GM06990 (cell line): ENCODE measurements around the gene CXCR3.
"Not testable (repeated sequence)": the region's sequence is repeated elsewhere in the genome, so short reads cannot be mapped to it uniquely, and the experiment has no call there.

ENCODE experiments used
- DNase-seq: peaks from one replicate; pipeline ENCODE4 v3.0.0-alpha.2; 2011; ENCODE audit not compliant: insufficient read length; ENCODE audit errors: extremely low read depth
- H3K27me3 ChIP-seq: replicated peaks from 2 replicates; pipeline ENCODE4 v1.6.0; 2011; ENCODE audit warnings: low read length; ENCODE audit not compliant: control insufficient read depth, insufficient read depth
- H3K36me3 ChIP-seq: 2 replicates; pipeline ENCODE4 v1.5.1; 2011; ENCODE audit warnings: low read length; ENCODE audit not compliant: control insufficient read depth, insufficient read depth
- H3K4me3 ChIP-seq: replicated peaks from 2 replicates; pipeline ENCODE4 v1.5.1; 2011; ENCODE audit warnings: low read depth, mild to moderate bottlenecking, control low read depth, low read length
- CTCF ChIP-seq: IDR thresholded peaks from 2 replicates; pipeline ENCODE4 v1.5.1; 2011; ENCODE audit warnings: low read length, control low read depth, mild to moderate bottlenecking, inconsistent platforms; ENCODE audit not compliant: insufficient read depth, poor library complexity, severe bottlenecking

CXCR3 gene

DNA sequence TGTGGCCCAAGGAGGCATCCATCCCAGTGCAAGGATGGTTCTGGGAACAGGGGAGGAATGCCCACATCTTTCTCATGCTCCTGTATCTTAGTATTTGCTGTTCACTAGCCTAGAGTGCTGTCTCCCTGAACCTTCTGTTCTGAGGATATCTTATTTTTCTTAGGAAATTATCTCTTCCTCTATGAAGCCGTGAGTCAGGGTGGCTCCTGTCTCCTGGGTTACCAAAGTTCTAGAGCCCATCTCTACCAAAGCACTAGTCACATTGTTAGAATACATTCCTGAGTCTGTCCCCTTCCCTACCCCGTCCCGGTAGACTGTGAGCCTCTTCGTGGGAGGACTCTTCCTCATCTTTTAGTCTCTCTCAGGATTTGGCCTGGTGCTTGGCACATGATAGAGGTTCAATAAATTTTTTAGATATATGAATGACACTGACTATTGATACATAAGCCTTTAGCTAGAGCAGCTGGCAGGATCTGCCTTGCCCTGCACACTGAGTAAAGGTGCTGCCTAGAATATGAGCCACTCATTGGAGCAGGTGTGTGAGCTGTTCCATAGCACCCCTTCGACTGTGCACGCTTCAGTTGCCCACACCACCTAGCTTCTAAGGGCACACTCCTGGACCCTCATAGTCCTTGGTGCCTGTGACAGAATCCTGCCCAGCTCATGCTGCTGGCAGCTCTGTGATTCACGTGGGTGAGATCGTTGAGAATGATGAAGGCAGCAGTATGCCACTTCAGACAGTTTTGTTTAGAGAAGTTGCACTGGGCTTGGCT is 13.3 kb downstream of the CXCR3 start:
- Histone ChIP-seq H3K36me3 (peaks cover 2% of the 10 kb centered on the region), H3K4me3 (no peak overlapping the region), H3K27me3 (no peaks in the 10 kb centered on the region)
- no peak for DNase-seq
- no peak for TF ChIP-seq CTCF

DNA sequence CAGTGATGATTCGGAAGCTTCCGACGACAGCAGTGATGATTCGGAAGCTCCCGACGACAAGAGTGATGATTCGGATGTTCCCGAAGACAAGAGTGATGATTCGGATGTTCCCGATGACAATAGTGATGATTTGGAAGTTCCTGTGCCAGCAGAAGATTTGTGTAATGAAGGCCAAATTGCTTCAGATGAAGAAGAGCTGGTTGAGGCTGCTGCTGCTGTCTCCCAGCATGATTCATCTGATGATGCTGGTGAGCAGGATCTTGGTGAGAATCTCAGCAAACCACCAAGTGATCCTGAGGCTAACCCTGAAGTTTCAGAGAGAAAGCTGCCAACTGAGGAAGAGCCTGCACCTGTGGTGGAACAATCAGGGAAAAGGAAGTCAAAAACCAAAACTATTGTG is 14.2 kb downstream of the CXCR3 start:
- no peak for DNase-seq
- no peaks in the 10 kb centered on the region for H3K27me3 ChIP-seq
- TF ChIP-seq CTCF = no peak
- peaks cover 2% of the 10 kb centered on the region for H3K36me3 ChIP-seq
- H3K4me3 ChIP-seq = no peak overlapping the region

DNA sequence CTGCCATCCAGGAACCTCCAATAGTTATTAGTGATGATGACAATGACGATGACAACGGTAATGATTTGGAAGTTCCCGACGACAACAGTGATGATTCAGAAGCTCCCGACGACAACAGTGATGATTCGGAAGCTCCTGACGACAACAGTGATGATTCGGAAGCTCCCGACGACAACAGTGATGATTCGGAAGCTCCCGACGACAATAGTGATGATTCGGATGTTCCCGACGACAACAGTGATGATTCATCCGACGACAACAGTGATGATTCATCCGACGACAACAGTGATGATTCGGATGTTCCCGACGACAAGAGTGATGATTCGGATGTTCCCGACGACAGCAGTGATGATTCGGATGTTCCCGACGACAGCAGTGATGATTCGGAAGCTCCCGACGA is 14.7 kb downstream of the CXCR3 start:
- peaks cover 2% of the 10 kb centered on the region for H3K36me3 ChIP-seq
- no peaks in the 10 kb centered on the region for H3K27me3 ChIP-seq
- no peak overlapping the region for H3K4me3 ChIP-seq
- TF ChIP-seq CTCF = no peak
- no peak for DNase-seq

- no peaks in the 10 kb centered on the region for H3K27me3 ChIP-seq
- TF ChIP-seq CTCF = no peak
- no peak for DNase-seq
- H3K36me3 ChIP-seq = peaks cover 1% of the 10 kb centered on the region
- H3K4me3 ChIP-seq = no peak overlapping the region
Observed at GRCh38 chrX:71599965-71600364, 18.3 kb downstream of the CXCR3 start.

DNA sequence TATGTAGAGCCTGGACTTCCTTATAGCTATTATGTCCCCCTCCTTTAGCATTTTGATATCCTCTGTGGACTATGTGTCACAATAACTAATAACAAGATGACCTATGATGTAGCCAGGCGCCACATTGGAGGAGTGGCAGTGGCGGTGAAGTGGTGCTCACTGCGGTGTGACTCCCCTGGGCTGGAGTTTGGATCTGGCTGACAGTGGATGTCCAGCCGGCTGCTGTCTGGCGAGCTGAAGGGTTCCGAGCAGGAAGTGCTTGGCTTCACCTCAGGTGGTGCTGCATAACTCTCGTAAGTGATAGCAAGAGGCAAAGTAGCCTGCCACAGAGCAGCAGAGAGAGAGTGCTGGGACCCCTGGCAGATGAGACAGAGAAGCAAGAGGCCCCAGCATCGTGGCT is 25.1 kb downstream of the CXCR3 start:
- H3K36me3 ChIP-seq, H3K4me3 ChIP-seq, H3K27me3 ChIP-seq, DNase-seq: not testable (repeated sequence)

GRCh38 chrX:71586929-71587328 is 31.4 kb downstream of the CXCR3 start:
- Histone ChIP-seq H3K27me3 (no peaks in the 10 kb centered on the region), H3K4me3 (no peak overlapping the region), H3K36me3 (no peaks in the 10 kb centered on the region)
- no peak for TF ChIP-seq CTCF
- DNase-seq = no peak
